GM18505 (cell line): ENCODE results near the gene FEM1B.

Source experiments
- ATAC-seq: cut with Tn5 transposase; IDR thresholded peaks from one replicate; pipeline ENCODE4 v1.9.1; 2021; ENCODE audit not compliant: unreplicated experiment
- POLR2A ChIP-seq: IDR thresholded peaks from 4 replicates; pipeline ENCODE4 v1.6.1; 2011; ENCODE audit warnings: borderline replicate concordance; ENCODE audit not compliant: insufficient read depth, insufficient read length; ENCODE audit errors: extremely low read depth

The FEM1B gene

GRCh38 chr15:68301301-68301700 lies 23.8 kb downstream of the FEM1B start:
- no peak for ATAC-seq
- no peak for TF ChIP-seq POLR2A

- TF ChIP-seq POLR2A: no peak
- ATAC-seq: no peak
These were observed 25.2 kb downstream of the FEM1B start for GRCh38 chr15:68302729-68303128.

DNA sequence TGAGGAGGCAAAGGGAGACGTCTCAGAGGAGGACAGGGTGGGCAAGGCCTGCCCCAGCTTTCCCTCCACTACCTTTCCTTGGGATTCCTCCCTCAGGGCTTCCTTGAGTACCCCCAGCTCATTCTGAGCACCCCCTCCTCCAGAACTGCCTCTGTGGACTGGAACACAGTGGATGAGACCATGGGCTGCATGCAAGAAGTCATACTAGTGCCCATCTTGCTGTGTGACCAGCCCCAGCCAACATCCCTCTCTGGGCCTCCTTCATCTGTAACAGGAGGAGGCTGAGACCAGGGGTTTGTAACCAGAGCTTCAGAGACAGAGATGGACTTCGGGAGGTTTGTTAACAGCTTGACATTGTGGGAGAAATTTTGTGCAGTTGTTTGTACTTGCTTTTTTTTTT lies 25.6 kb downstream of the FEM1B start:
- no peak for TF ChIP-seq POLR2A
- ATAC-seq: no peak

GRCh38 chr15:68303560-68304436 lies 26.3 kb downstream of the FEM1B start:
- TF ChIP-seq POLR2A: no peak
- ATAC-seq: no peak

DNA sequence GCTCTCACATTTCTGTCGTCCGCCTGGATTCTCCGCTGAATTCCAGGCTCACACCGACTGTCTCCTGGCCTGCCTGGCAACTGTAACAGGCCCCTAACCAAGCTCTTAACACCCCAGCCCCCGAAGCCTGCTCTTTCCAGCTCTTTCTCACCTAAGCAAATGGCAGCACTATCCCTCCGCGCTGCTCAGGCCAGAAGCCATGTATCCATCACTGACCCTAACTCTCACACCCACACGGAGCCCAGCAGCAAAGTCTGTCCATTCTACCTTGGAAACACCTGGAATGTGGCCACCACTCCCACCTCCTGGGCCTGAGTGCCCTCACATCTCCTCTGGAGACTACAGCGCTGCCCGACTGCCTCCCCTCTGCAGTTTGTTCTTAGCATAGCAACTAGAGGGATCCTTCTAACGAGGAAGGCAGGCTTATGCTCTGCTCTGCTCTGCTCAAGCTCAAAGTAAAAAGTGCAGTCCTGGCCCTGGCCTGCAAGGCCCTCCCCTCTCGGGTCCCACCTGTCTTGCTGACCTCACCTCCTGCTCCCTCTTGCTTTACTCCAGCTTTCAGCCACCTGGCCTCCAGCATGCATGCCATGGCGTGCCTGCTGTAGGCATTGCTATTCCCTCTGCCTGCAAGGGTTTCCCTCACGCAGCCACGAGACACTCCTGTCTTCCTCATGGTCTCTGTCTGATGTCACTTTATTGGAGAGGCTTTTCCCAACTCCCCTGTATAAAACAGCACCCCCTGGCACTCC lies 27.2 kb downstream of the FEM1B start:
- no peak for ATAC-seq
- TF ChIP-seq POLR2A: no peak

- ATAC-seq: no peak
- TF ChIP-seq POLR2A: no peak
These were observed 27.9 kb downstream of the FEM1B start for GRCh38 chr15:68305420-68305871.

DNA sequence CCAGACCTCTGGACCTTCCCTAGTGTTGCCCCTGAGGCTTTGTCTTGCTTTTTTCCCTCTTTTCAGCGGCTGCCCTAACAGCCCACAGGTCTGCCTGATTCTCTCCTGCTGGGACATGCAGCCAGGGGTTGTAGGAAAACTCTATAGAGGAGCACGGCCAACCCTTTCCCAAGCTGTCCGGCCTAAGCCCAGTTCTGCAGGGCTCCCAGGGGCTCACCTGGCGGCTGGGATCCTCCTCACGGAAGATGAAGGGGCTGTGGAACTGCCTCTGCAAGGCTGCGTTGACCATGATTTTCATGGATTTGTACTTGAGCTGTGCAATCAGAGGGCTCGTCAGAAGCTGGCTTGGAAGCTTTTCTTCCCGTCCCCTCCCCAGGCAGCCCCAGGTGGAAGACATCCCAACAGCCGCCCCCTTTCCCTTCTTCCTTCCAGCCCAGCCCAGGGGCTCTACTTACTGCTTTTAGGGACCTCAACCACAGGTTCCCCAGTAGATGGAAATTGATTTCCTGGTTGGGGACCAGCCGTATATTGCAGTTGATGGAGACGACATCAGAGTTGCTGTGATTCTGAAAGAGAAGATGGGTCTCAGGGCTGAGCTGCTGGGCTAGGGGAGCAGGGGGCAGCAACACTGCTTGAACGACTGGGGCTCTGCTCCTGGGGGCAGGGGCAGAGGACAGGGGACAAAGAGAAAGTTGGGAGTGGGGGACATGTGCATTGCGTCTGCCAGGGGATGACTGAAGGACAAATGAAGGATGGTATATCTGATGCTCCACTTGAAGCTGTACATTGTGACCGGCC lies 29.8 kb downstream of the FEM1B start:
- ATAC-seq: no peak
- TF ChIP-seq POLR2A: no peak

DNA sequence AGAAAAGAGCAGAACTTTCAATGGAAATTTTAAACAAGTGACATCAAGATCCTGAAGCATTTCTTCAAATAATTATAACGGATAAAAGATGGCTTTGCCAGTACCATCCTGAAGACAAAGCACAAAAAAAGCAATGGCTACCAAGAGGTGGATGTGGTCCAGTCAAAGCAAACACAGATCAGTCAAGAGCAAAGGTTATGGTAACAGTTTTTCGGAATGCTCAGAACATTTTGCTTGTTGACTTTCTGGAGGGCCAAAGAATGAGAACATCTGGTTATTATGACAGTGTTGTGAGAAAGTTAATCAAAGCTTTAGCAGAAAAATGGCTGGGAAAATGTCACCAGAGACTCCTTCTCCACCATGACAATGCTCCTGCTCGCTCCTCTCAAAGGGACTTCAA lies 31.5 kb downstream of the FEM1B start:
- no peak for TF ChIP-seq POLR2A
- ATAC-seq: no peak

GRCh38 chr15:68310178-68310803 lies 32.7 kb downstream of the FEM1B start:
- ATAC-seq: no peak
- TF ChIP-seq POLR2A: no peak

DNA sequence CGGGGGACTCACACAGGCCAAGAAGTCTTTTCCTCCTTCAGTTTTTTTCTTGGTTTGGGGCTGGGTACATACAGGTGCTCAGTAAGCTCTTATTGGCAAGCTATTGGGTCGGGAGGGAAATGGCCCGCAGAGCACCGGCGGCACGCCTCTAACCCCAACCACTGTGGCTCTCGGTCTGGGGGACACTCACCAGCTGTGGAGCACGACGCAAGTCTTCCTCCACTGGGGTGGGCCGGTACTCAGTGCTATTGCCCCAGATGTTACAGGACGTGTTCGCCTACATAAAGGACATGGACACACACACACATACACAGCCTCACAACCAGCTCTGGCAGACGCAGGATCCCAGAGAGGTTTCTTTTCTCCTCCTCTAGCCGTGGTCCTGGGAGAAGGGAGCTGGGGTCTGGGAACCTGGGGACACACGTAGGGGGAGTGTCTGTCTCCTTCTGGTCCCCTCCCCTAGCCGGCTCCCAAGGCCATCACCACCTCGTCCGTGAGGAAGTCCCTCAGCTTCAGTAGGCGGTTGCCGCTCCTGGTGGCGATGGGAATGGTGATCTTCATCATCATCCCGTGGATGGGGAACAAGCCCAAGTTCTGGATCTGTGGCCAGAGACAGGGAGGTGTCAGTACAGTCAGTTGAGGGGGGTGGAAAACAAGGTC lies 33.4 kb downstream of the FEM1B start:
- ATAC-seq: no peak
- no peak for TF ChIP-seq POLR2A

DNA sequence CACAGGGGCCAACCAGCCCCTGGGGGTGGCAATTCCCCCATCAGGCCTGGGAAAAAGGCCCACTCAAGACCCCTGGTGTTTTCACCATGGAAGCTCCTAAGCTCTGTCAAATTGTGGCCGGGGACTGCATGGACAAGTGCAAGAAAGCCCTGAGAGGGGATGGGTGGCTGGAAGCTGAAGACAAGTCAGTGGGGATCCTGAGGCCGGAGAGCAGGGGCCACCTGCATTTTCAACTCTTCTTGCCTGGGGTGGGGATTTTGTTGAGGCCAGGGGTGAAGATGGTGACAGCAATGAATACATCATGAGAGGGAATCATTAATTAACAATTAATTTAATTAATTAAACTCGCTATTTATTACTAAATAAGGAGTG lies 33.9 kb downstream of the FEM1B start:
- ATAC-seq: no peak
- TF ChIP-seq POLR2A: no peak

DNA sequence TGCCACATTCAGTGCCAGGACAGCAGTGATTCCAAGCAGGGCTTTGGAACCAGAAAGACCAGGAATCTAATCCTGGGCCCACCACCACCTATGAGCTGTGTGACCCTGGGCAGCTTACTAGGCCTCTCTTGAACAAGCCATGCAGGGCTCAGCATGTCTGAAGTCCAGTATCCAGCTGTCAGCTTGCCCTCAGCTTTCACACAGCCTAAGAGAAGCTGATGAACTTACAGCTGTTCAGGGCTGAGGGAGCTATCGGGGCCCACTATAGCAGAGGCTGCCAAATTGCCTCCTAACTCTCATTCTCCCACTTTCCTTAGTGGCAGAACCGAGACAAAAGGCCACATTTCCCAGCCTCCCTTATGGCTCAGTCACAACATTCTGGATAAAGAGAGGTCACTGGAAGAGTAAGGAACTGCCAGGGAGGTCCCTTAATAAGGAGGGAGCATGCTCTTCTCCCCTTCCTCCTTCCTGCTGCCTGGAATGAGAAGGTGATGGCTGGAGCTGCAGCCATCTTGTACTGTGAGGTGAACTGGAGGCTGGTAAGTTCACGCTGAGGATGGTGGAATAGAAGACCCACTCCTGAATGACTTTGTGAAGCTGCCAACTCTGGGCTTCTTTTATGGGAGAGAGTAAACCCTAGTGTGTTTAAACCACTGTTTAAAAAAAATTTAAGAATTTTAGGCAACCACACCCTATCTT lies 34.5 kb downstream of the FEM1B start:
- no peak for ATAC-seq
- TF ChIP-seq POLR2A: no peak
